ENCODE measurements around the gene SARDH. TPM values are rescaled to one million over a fixed set of nuclear protein-coding genes. Genes with fewer than 3 reads are reported as not detected.

SARDH gene
- total RNA-seq, 1 donor from 2014 or later, result 5.1 TPM

- no peaks in the 10 kb centered on the region for H3K36me3 Mint-ChIP-seq (ENCODE audit: insufficient read depth)
- no peaks in the 10 kb centered on the region for H3K9me3 Mint-ChIP-seq (ENCODE audit: low read depth)
- TF ChIP-seq CTCF (IDR thresholded peaks at IDR 0.05; ENCODE audit: unreplicated experiment), result no peak
- no peaks in the 10 kb centered on the region for H3K4me1 Mint-ChIP-seq (ENCODE audit: low read depth)
- H3K27me3 Mint-ChIP-seq, result peaks cover 33% of the 10 kb centered on the region
- no peak for DNase-seq (ENCODE audit: low spot score, unreplicated experiment)
- no peak overlapping the region for H3K27ac Mint-ChIP-seq
- no peak overlapping the region for H3K4me3 Mint-ChIP-seq (ENCODE audit: low read depth)
Measured at GRCh38 chr9:133641861-133642595, 96.1 kb downstream of the SARDH start.

- H3K27ac Mint-ChIP-seq, result no peak overlapping the region
- no peaks in the 10 kb centered on the region for H3K36me3 Mint-ChIP-seq (ENCODE audit: insufficient read depth)
- no peak overlapping the region for H3K4me3 Mint-ChIP-seq (ENCODE audit: low read depth)
- no peak for DNase-seq (ENCODE audit: low spot score, unreplicated experiment)
- TF ChIP-seq CTCF (IDR thresholded peaks at IDR 0.05; ENCODE audit: unreplicated experiment), result no peak
- no peaks in the 10 kb centered on the region for H3K4me1 Mint-ChIP-seq (ENCODE audit: low read depth)
- no peaks in the 10 kb centered on the region for H3K9me3 Mint-ChIP-seq (ENCODE audit: low read depth)
- peaks cover 37% of the 10 kb centered on the region for H3K27me3 Mint-ChIP-seq
Measured at GRCh38 chr9:133641396-133641655, 96.8 kb downstream of the SARDH start.

GRCh38 chr9:133640580-133641395 is 97.4 kb downstream of the SARDH start:
- Mint-ChIP-seq H3K36me3 (ENCODE audit: insufficient read depth) (no peaks in the 10 kb centered on the region), H3K27me3 (peaks cover 36% of the 10 kb centered on the region), H3K4me3 (ENCODE audit: low read depth) (no peak overlapping the region), H3K4me1 (ENCODE audit: low read depth) (no peaks in the 10 kb centered on the region), H3K9me3 (ENCODE audit: low read depth) (no peaks in the 10 kb centered on the region), H3K27ac (no peak overlapping the region)
- TF ChIP-seq CTCF (IDR thresholded peaks at IDR 0.05; ENCODE audit: unreplicated experiment), result no peak
- DNase-seq (ENCODE audit: low spot score, unreplicated experiment), result no peak

- H3K36me3 Mint-ChIP-seq (ENCODE audit: insufficient read depth), result no peaks in the 10 kb centered on the region
- no peak for DNase-seq (ENCODE audit: low spot score, unreplicated experiment)
- H3K4me1 Mint-ChIP-seq (ENCODE audit: low read depth), result no peaks in the 10 kb centered on the region
- H3K9me3 Mint-ChIP-seq (ENCODE audit: low read depth), result no peaks in the 10 kb centered on the region
- TF ChIP-seq CTCF (IDR thresholded peaks at IDR 0.05; ENCODE audit: unreplicated experiment), result no peak
- no peak overlapping the region for H3K27ac Mint-ChIP-seq
- H3K27me3 Mint-ChIP-seq, result peaks cover 37% of the 10 kb centered on the region
- H3K4me3 Mint-ChIP-seq (ENCODE audit: low read depth), result no peak overlapping the region
Measured at GRCh38 chr9:133640160-133640559, 98.0 kb downstream of the SARDH start.

- no peak overlapping the region for H3K4me3 Mint-ChIP-seq (ENCODE audit: low read depth)
- H3K36me3 Mint-ChIP-seq (ENCODE audit: insufficient read depth), result no peaks in the 10 kb centered on the region
- no peak overlapping the region for H3K27ac Mint-ChIP-seq
- no peak for DNase-seq (ENCODE audit: low spot score, unreplicated experiment)
- H3K9me3 Mint-ChIP-seq (ENCODE audit: low read depth), result no peaks in the 10 kb centered on the region
- peaks cover 38% of the 10 kb centered on the region for H3K27me3 Mint-ChIP-seq
- no peak for TF ChIP-seq CTCF (IDR thresholded peaks at IDR 0.05; ENCODE audit: unreplicated experiment)
- no peaks in the 10 kb centered on the region for H3K4me1 Mint-ChIP-seq (ENCODE audit: low read depth)
Measured at GRCh38 chr9:133639613-133640012, 98.5 kb downstream of the SARDH start.
